Measurements from ENCODE around the gene CRYL1.

DNA sequence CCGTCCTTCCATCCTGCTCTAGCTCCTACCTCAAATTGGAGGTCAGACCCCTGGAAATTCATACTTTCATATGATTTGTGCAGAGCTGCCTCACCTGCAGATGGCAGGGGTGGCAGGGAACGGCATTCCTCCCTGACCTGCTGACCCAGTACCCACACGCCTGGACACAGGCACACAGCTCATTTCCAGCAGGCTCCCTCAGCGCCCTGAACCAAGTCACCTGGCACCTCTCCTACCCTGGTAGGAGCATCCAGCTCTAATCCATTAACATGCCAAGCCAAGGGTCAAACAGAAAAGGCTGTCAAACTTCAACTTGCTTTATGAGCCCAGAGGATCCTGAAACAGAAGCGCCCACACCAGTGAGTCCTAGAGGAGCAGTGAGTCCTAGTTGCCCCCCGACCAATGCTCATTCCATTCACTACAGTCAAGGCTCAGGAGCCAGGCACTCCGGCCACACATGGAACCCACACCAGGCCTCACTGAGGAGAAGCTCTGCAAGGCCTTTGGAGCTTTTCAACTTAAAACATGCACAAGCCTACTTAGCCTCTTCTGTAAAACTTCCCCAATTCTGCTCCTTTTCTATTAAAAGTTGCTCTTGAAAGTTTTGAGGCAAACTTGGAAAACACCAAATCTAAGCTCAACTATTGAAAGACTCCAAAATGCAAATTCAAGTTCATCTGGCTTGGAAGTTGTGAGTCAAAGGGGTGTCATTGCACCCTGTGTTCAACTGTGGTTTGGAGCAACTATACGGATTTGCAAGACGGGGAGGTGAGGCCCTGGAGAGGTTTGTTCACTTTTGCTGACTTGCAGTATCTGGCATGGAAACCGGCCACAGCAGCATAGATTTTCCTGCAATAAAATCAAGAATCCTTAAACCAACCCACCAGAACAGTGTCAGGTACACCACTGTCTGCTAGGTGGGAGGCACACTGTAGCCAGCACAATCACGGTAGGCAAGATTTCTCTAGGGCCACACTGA is 96.7 kb downstream of the CRYL1 start:
- TF ChIP-seq, protein P1, sequence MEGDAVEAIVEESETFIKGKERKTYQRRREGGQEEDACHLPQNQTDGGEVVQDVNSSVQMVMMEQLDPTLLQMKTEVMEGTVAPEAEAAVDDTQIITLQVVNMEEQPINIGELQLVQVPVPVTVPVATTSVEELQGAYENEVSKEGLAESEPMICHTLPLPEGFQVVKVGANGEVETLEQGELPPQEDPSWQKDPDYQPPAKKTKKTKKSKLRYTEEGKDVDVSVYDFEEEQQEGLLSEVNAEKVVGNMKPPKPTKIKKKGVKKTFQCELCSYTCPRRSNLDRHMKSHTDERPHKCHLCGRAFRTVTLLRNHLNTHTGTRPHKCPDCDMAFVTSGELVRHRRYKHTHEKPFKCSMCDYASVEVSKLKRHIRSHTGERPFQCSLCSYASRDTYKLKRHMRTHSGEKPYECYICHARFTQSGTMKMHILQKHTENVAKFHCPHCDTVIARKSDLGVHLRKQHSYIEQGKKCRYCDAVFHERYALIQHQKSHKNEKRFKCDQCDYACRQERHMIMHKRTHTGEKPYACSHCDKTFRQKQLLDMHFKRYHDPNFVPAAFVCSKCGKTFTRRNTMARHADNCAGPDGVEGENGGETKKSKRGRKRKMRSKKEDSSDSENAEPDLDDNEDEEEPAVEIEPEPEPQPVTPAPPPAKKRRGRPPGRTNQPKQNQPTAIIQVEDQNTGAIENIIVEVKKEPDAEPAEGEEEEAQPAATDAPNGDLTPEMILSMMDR (IDR thresholded peaks at IDR 0.05): no peak
- TF ChIP-seq TP53 (CRISPR knock-in tag; IDR thresholded peaks at IDR 0.05) (no peak), ETV6 (CRISPR knock-in tag; IDR thresholded peaks at IDR 0.05) (no peak), TEAD1 (CRISPR knock-in tag; IDR thresholded peaks at IDR 0.05) (no peak), SP1 (CRISPR knock-in tag; conservative IDR thresholded peaks at IDR 0.05) (no peak), MYBL2 (CRISPR knock-in tag; IDR thresholded peaks at IDR 0.05) (no peak)

Measured in WTC11 (cell line).